K562 (cell line): ENCODE data around the gene WFIKKN1. TPM values are rescaled to one million over a fixed set of nuclear protein-coding genes. Genes with fewer than 3 reads are reported as not detected.

Experiments used
- BACH1 ChIP-seq: fragments of 200-800 bp; sonication (Bioruptor generic); IDR thresholded peaks from 2 replicates; pipeline ENCODE4 v1.6.1; 2016; ENCODE audit warnings: missing genetic modification characterization, missing compliant biosample characterization
- CBX1 ChIP-seq: sonication (generic); IDR thresholded peaks from 2 replicates; pipeline ENCODE4 v1.6.1; 2016; ENCODE audit warnings: antibody characterized with exemption, low read depth, mild to moderate bottlenecking
- ETS2 ChIP-seq: IDR thresholded peaks from 2 replicates; pipeline ENCODE4 v1.6.1; 2016; ENCODE audit warnings: borderline replicate concordance, missing genetic modification characterization, mild to moderate bottlenecking, moderate library complexity, missing compliant biosample characterization; ENCODE audit not compliant: poor library complexity, severe bottlenecking
- HNRNPH1 ChIP-seq: fragments of 200-400 bp; formaldehyde crosslinking; optimal IDR thresholded peaks from 2 replicates; pipeline ENCODE3; 2017; ENCODE audit warnings: low read depth, mild to moderate bottlenecking, low read length, moderate library complexity
- PHB2 ChIP-seq: fragments of 450-650 bp; IDR thresholded peaks from 2 replicates; pipeline ENCODE4 v1.6.1; 2017; ENCODE audit warnings: low read depth
- POLR2AphosphoS5 ChIP-seq: IDR thresholded peaks from 2 replicates; pipeline ENCODE4 v1.6.1; 2011; ENCODE audit warnings: mild to moderate bottlenecking, low read depth, low read length, moderate library complexity; ENCODE audit not compliant: control insufficient read depth, insufficient read depth
- POLR2G ChIP-seq: fragments of 200-400 bp; formaldehyde crosslinking; IDR thresholded peaks from 2 replicates; pipeline ENCODE4 v1.6.1; 2017; ENCODE audit warnings: low read depth, mild to moderate bottlenecking, antibody characterized with exemption, low read length, moderate library complexity
- ZBTB17 ChIP-seq: fragments of 450-650 bp; formaldehyde crosslinking; IDR thresholded peaks from 2 replicates; pipeline ENCODE4 v1.4.0; 2020; ENCODE audit warnings: mild to moderate bottlenecking
- ZNF444 ChIP-seq: fragments of 250-450 bp; sonication (Bioruptor Pico); IDR thresholded peaks from 2 replicates; pipeline ENCODE4 v1.4.0; 2020; ENCODE audit warnings: mild to moderate bottlenecking, moderate library complexity
- ZNF586 ChIP-seq: fragments of 450-650 bp; formaldehyde crosslinking; conservative IDR thresholded peaks from 2 replicates; pipeline ENCODE4 v1.4.0; 2020; ENCODE audit warnings: mild to moderate bottlenecking, moderate library complexity
- polyA plus RNA-seq, 8 experiments: library from polyadenylated mRNA; depleted of rRNA in 4 of 8; stranded (reverse) in 5 of 8; unstranded in 3 of 8; fragments of >200 nt; fragmentation: Nextera tagmentation in 2 of 8; fragmentation: Illumina TruSeq in 1 of 8; extraction: Ambion mirVana in 2 of 8; extraction: Trizol in 1 of 8; gene quantifications; 2 replicates each; pipeline versions ENCODE4 v1.2.1 to v1.2.3, GENCODE V29; 2011 to 2014; ENCODE audit warnings: inconsistent platforms in 1 of 8, missing spikeins in 1 of 8
- total RNA-seq, 7 experiments: library from RNA; depleted of rRNA in 6 of 7; stranded (reverse); fragments of >200 nt in 6 of 7; fragmentation: Illumina TruSeq in 2 of 7; extraction: Trizol in 2 of 7; gene quantifications; 2 replicates each; pipeline versions ENCODE4 v1.2.1 to v1.2.3, GENCODE V29; 2011 to 2021; ENCODE audit warnings: low replicate concordance in 1 of 7
- TF ChIP-seq, protein P1 (sequence below): fragments of 450-650 bp; IDR thresholded peaks from 2 replicates; pipeline ENCODE4 v1.6.1; 2014; ENCODE audit warnings: low read depth, mild to moderate bottlenecking, moderate library complexity, borderline replicate concordance
- TF ChIP-seq, protein P2 (sequence below): sonication (generic); formaldehyde crosslinking; IDR thresholded peaks from 2 replicates; pipeline ENCODE4 v1.8.1; 2023; ENCODE audit warnings: mild to moderate bottlenecking, missing genetic modification reagents
- TF ChIP-seq, protein P3 (sequence below): fragments of 250-450 bp; sonication (Bioruptor Pico); IDR thresholded peaks from 2 replicates; pipeline ENCODE4 v1.5.0; 2022; ENCODE audit warnings: mild to moderate bottlenecking
- TF ChIP-seq, protein P4 (sequence below): sonication (generic); formaldehyde crosslinking; IDR thresholded peaks from 2 replicates; pipeline ENCODE4 v1.9.0; 2022; ENCODE audit warnings: mild to moderate bottlenecking, missing genetic modification reagents
- TF ChIP-seq, protein P5 (sequence below): fragments of 450-650 bp; formaldehyde crosslinking; IDR thresholded peaks from 2 replicates; pipeline ENCODE4 v1.4.0; 2022; ENCODE audit warnings: mild to moderate bottlenecking, moderate library complexity
- TF ChIP-seq, protein P6 (sequence below): sonication (generic); formaldehyde crosslinking; IDR thresholded peaks from 2 replicates; pipeline ENCODE4 v1.8.0; 2023; ENCODE audit warnings: mild to moderate bottlenecking, missing genetic modification reagents
- TF ChIP-seq, protein P7 (sequence below): fragments of 250-450 bp; sonication (Bioruptor Pico); IDR thresholded peaks from 2 replicates; pipeline ENCODE4 v1.8.0; 2021; ENCODE audit warnings: moderate library complexity, mild to moderate bottlenecking, inconsistent platforms

WFIKKN1 gene
- total and polyA plus RNA-seq, 9 of the 15 experiments (the other 6 are each of a cell fraction or from before 2014, with no cell fraction given), result 0.14 to 1.1 (median 0.50) TPM; not detected in 4

DNA sequence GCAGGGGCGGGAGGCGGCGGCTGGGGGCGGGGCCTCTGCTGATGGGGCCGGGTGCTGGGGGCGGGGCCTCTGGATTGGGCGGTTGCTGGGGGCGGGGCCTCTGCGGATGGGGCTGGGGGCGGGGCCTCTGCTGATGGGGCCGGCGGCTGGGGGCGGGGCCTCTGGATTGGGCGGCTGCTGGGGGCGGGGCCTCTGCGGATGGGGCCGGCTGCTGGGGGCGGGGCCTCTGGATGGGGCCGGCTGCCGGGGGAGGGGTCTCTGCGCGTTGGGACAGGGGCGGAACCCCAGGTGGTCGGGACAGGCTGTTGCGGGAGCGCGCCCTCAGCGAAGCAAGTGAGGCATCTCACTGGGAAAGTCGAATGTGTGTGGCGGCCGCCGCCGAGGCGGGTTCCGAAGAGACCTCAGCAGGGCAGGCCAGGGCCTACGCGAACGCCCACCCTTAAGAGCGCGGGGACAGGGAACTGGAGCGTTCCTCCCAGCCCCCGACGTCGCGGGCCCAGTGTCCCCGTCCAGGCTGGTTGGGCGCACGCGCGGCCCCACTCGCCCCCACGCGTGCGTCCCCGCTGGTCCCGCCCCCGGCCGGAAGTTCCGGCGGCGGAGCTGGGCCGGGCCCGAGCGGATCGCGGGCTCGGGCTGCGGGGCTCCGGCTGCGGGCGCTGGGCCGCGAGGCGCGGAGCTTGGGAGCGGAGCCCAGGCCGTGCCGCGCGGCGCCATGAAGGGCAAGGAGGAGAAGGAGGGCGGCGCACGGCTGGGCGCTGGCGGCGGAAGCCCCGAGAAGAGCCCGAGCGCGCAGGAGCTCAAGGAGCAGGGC, 49.2 kb downstream of the WFIKKN1 start, which contains the start of gene STUB1 (continued):
- TF ChIP-seq, protein P1, sequence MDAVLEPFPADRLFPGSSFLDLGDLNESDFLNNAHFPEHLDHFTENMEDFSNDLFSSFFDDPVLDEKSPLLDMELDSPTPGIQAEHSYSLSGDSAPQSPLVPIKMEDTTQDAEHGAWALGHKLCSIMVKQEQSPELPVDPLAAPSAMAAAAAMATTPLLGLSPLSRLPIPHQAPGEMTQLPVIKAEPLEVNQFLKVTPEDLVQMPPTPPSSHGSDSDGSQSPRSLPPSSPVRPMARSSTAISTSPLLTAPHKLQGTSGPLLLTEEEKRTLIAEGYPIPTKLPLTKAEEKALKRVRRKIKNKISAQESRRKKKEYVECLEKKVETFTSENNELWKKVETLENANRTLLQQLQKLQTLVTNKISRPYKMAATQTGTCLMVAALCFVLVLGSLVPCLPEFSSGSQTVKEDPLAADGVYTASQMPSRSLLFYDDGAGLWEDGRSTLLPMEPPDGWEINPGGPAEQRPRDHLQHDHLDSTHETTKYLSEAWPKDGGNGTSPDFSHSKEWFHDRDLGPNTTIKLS, result no peak
- no peak for TF ChIP-seq HNRNPH1
- TF ChIP-seq, protein P2, sequence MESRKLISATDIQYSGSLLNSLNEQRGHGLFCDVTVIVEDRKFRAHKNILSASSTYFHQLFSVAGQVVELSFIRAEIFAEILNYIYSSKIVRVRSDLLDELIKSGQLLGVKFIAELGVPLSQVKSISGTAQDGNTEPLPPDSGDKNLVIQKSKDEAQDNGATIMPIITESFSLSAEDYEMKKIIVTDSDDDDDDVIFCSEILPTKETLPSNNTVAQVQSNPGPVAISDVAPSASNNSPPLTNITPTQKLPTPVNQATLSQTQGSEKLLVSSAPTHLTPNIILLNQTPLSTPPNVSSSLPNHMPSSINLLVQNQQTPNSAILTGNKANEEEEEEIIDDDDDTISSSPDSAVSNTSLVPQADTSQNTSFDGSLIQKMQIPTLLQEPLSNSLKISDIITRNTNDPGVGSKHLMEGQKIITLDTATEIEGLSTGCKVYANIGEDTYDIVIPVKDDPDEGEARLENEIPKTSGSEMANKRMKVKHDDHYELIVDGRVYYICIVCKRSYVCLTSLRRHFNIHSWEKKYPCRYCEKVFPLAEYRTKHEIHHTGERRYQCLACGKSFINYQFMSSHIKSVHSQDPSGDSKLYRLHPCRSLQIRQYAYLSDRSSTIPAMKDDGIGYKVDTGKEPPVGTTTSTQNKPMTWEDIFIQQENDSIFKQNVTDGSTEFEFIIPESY (CRISPR knock-in tag), result no peak
- peak; percentile 83 for TF ChIP-seq POLR2G
- TF ChIP-seq, protein P3, sequence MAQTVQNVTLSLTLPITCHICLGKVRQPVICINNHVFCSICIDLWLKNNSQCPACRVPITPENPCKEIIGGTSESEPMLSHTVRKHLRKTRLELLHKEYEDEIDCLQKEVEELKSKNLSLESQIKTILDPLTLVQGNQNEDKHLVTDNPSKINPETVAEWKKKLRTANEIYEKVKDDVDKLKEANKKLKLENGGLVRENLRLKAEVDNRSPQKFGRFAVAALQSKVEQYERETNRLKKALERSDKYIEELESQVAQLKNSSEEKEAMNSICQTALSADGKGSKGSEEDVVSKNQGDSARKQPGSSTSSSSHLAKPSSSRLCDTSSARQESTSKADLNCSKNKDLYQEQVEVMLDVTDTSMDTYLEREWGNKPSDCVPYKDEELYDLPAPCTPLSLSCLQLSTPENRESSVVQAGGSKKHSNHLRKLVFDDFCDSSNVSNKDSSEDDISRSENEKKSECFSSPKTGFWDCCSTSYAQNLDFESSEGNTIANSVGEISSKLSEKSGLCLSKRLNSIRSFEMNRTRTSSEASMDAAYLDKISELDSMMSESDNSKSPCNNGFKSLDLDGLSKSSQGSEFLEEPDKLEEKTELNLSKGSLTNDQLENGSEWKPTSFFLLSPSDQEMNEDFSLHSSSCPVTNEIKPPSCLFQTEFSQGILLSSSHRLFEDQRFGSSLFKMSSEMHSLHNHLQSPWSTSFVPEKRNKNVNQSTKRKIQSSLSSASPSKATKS, result no peak
- TF ChIP-seq PHB2, result no peak
- TF ChIP-seq ZNF444, result no peak
- no peak for TF ChIP-seq ZBTB17 (CRISPR knock-in tag)
- TF ChIP-seq, protein P4, sequence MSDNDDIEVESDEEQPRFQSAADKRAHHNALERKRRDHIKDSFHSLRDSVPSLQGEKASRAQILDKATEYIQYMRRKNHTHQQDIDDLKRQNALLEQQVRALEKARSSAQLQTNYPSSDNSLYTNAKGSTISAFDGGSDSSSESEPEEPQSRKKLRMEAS (CRISPR knock-in tag), result peak; percentile 78
- TF ChIP-seq ETS2 (tag), result no peak
- TF ChIP-seq CBX1, result 0 out of 2 replicates have a peak, but pooled peaks have one; percentile 20
- TF ChIP-seq ZNF586 (CRISPR knock-in tag), result no peak
- TF ChIP-seq POLR2AphosphoS5, result no peak
- TF ChIP-seq BACH1 (tag), result no peak
- TF ChIP-seq, protein P5, sequence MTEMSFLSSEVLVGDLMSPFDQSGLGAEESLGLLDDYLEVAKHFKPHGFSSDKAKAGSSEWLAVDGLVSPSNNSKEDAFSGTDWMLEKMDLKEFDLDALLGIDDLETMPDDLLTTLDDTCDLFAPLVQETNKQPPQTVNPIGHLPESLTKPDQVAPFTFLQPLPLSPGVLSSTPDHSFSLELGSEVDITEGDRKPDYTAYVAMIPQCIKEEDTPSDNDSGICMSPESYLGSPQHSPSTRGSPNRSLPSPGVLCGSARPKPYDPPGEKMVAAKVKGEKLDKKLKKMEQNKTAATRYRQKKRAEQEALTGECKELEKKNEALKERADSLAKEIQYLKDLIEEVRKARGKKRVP (CRISPR knock-in tag), result no peak
- TF ChIP-seq, protein P6, sequence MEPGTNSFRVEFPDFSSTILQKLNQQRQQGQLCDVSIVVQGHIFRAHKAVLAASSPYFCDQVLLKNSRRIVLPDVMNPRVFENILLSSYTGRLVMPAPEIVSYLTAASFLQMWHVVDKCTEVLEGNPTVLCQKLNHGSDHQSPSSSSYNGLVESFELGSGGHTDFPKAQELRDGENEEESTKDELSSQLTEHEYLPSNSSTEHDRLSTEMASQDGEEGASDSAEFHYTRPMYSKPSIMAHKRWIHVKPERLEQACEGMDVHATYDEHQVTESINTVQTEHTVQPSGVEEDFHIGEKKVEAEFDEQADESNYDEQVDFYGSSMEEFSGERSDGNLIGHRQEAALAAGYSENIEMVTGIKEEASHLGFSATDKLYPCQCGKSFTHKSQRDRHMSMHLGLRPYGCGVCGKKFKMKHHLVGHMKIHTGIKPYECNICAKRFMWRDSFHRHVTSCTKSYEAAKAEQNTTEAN (CRISPR knock-in tag), result no peak
- TF ChIP-seq, protein P7, sequence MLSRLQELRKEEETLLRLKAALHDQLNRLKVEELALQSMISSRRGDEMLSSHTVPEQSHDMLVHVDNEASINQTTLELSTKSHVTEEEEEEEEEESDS (CRISPR knock-in tag), result no peak
